ENCODE measurements around the gene PIGN. TPM values are rescaled to one million over a fixed set of nuclear protein-coding genes. Genes with fewer than 3 reads are reported as not detected.

PIGN gene
- total RNA-seq, 2 donors from 2014 or later: 32.3 to 32.8 TPM

DNA sequence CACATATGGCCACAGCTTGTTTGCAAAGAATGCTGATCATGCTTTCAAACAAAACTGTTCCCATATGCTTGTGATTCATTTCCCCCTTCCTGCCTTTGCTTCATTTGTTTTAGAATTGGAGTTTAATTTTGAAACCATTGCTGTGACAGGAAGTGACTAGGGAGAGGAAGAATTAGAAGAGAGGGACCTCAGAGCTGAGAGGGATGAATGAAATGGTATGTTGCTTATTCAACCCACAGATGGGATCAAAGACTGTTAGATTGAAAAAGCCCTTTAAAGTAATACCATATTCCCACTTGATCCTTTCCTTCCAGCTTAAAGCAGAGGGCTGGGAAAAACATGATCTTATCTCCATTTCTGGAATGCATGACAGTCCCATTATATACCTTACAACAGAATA lies 187.9 kb downstream of the PIGN start:
- H3K36me3 Mint-ChIP-seq (ENCODE audit: low read depth): no peaks in the 10 kb centered on the region
- H3K27me3 Mint-ChIP-seq: peaks cover 7% of the 10 kb centered on the region
- H3K4me1 Mint-ChIP-seq: peaks cover 5% of the 10 kb centered on the region
- ATAC-seq (replicated peaks): no peak
- H3K27ac Mint-ChIP-seq: no peak overlapping the region
- H3K4me3 Mint-ChIP-seq: no peak overlapping the region
- peaks cover 16% of the 10 kb centered on the region for H3K9me3 Mint-ChIP-seq

DNA sequence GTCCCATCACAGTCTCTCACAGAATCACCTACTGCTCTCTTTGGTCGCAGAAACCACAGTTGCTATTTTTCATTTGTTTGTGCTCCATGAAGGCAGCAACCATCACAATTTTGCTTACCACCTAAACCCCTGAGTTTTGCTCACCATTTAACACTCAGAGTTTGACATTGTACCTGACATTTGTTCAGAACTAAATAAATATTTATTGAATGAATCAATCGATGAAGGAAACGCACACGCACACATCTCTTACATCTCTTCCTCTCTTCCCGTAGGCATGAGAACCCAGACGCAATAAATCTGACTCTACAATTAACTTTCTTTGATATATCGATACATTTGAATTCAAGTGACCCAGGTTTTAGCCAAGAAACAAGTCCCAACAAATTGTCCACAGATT lies 188.5 kb downstream of the PIGN start:
- H3K4me1 Mint-ChIP-seq: peaks cover 5% of the 10 kb centered on the region

DNA sequence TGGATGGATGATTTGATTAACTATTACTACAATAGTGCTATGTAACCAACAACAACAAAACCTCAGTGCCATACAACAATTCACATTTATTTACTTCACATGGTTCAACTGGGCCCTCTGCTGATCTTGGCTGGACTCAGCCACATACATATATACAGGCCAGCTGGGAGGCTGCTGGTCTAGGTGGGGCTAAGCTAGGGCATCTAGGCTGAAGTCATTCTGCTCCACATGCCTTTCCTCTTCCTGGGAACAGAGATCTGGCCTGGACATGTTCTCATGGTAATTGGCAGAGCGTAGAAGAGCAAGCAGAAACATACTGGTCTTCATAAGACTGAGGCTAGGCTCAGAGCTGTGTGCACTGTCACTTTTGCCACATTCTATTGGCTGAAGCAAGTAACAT lies 191.2 kb downstream of the PIGN start:
- no peak overlapping the region for H3K27ac Mint-ChIP-seq
- peaks cover 3% of the 10 kb centered on the region for H3K27me3 Mint-ChIP-seq
- peaks cover 9% of the 10 kb centered on the region for H3K9me3 Mint-ChIP-seq
- no peak for ATAC-seq (replicated peaks)
- no peak overlapping the region for H3K4me3 Mint-ChIP-seq
- H3K4me1 Mint-ChIP-seq: peaks cover 5% of the 10 kb centered on the region
- no peaks in the 10 kb centered on the region for H3K36me3 Mint-ChIP-seq (ENCODE audit: low read depth)

More for the DNA sequence above, 188.5 kb downstream of the PIGN start:
- H3K4me3 Mint-ChIP-seq: no peak overlapping the region
- H3K36me3 Mint-ChIP-seq (ENCODE audit: low read depth): no peaks in the 10 kb centered on the region
- H3K27ac Mint-ChIP-seq: no peak overlapping the region
- peaks cover 16% of the 10 kb centered on the region for H3K9me3 Mint-ChIP-seq
- no peak for ATAC-seq (replicated peaks)
- H3K27me3 Mint-ChIP-seq: peaks cover 5% of the 10 kb centered on the region

DNA sequence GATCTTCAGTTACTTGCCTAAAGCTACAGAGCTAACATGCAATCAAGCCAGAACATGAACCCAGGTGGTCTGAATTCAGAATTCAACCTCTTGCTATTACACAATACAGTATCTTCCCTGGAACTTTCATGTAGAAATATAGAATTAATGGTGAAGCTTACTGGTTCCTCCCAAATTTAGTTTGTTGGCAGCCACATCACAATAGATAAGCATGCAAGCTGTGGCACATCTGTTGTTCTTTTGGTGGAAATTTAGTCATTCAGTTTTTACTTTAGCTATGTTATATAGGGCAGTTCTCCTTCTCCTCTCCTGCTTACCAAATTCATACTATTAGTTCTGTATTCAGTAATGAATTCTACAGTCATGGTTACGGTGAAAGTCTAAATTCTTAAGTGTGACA lies 193.0 kb downstream of the PIGN start:
- Mint-ChIP-seq H3K9me3 (no peaks in the 10 kb centered on the region), H3K4me3 (no peak overlapping the region), H3K27me3 (peaks cover 3% of the 10 kb centered on the region), H3K4me1 (peaks cover 4% of the 10 kb centered on the region), H3K36me3 (ENCODE audit: low read depth) (no peaks in the 10 kb centered on the region), H3K27ac (no peak overlapping the region)
- no peak for ATAC-seq (replicated peaks)

DNA sequence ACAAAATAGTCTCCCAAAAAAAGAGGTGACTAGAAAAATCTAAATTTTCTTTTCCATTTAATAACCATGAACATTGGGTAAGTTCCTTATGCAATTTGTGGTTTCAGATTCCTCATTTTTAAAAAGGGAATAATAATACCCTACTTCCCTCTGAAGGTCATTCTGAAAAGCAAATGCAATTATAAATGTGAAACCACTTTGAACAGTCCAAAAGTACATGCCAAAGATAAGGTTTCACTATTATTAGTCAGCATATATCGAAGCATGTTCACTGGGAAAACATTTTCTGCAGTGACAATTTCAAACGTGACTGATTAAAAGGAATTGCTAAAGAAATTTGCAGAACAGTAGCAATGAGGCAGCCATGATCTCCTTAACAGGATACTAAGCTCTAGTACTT lies 193.9 kb downstream of the PIGN start:
- H3K4me1 Mint-ChIP-seq: no peaks in the 10 kb centered on the region
- peaks cover 11% of the 10 kb centered on the region for H3K27me3 Mint-ChIP-seq
- H3K27ac Mint-ChIP-seq: no peak overlapping the region
- no peaks in the 10 kb centered on the region for H3K9me3 Mint-ChIP-seq
- no peak for ATAC-seq (replicated peaks)
- H3K4me3 Mint-ChIP-seq: no peak overlapping the region
- no peaks in the 10 kb centered on the region for H3K36me3 Mint-ChIP-seq (ENCODE audit: low read depth)

DNA sequence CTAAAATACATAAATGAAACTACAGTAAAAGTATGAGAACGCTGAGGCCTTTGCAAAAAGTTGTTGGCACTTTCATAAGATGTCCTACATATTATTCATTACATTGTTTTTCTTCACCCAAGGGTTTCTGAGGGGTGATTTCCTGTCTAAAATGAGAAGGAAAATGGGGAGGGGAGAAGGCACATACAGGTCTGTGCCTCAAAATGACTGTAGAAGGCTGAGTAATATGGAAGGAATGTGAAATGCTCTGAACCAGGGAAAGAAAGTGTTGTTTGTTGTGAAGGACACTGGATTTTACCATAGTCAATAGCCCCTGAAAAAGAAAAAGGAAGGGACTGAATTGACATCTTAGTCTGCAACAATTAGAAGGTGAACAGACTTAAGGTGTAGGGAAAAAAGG lies 194.6 kb downstream of the PIGN start:
- H3K4me3 Mint-ChIP-seq: no peak overlapping the region
- no peak for ATAC-seq (replicated peaks)

DNA sequence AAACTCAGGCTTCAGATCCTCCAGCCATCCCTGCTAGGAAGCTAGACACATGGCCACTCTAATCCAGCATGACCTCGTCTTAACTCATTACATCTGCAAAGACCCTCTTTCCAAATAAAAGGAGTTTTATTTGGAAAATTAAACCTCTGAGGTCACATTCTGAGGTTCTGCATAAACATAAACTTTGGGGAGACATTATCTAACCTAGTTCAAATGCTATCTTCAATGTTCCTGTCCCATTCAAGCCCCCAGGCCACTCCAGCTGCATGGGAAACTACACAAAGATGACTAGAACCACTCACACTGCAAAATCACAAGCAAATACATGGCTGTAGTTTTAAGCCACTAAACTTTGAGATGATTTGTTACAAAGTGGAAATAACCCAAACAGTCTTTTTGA lies 195.0 kb downstream of the PIGN start:
- Mint-ChIP-seq H3K36me3 (ENCODE audit: low read depth) (no peaks in the 10 kb centered on the region), H3K4me3 (no peak overlapping the region), H3K27ac (no peak overlapping the region), H3K4me1 (no peaks in the 10 kb centered on the region), H3K9me3 (no peaks in the 10 kb centered on the region), H3K27me3 (peaks cover 8% of the 10 kb centered on the region)
- ATAC-seq (replicated peaks): no peak

More for the DNA sequence above, 194.6 kb downstream of the PIGN start:
- Mint-ChIP-seq H3K27ac (no peak overlapping the region), H3K27me3 (peaks cover 11% of the 10 kb centered on the region), H3K36me3 (ENCODE audit: low read depth) (no peaks in the 10 kb centered on the region), H3K4me1 (no peaks in the 10 kb centered on the region), H3K9me3 (no peaks in the 10 kb centered on the region)

DNA sequence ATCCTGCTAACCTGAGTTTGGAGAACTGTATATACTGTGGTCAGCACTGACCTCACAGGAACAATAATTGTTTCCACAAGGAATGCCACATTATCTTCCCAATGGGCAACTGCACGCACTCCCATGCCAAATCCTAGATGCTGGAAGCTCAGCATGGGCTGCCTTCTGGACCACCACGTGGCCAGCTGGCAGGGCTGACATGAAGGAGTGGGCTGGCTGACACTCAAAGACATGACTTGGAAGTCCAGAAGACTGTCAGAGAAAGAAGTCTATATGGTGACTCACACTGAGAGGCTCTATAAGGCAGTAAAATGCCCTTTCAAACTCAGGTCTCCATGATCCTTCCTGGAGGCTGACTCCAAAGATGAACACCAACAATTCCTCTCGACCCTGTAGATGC lies 195.7 kb downstream of the PIGN start:
- Mint-ChIP-seq H3K27ac (no peak overlapping the region), H3K4me1 (no peaks in the 10 kb centered on the region), H3K9me3 (no peaks in the 10 kb centered on the region), H3K36me3 (ENCODE audit: low read depth) (no peaks in the 10 kb centered on the region), H3K27me3 (peaks cover 8% of the 10 kb centered on the region), H3K4me3 (no peak overlapping the region)
- ATAC-seq (replicated peaks): no peak

Other genes with a start within 250 kb of the PIGN start
- gene RELCH, start 199 bp upstream of the PIGN start, total RNA-seq: 10 to 100 TPM; 23.2 to 28.7 TPM
- 10 to 100 TPM; 26.8 to 41.9 TPM for gene TNFRSF11A, start 138.3 kb upstream of the PIGN start, total RNA-seq